Activated CD8-positive, alpha-beta T cell treated with anti-CD3 and anti-CD28 coated beads for 36 hours (primary cell): Measurements from ENCODE around the gene GIGYF1. TPM values are rescaled to one million over a fixed set of nuclear protein-coding genes. Genes with fewer than 3 reads are reported as not detected.
"Not testable (repeated sequence)": the region's sequence is repeated elsewhere in the genome, so short reads cannot be mapped to it uniquely, and the experiment has no call there.

Experiments used
- ATAC-seq: fragments of 200-7000 bp; cut with Tn5 transposase; one replicate; pipeline ENCODE4 v1.10.0; 2021; ENCODE audit warnings: mild to moderate bottlenecking, moderate library complexity
- CTCF ChIA-PET: fragments of 350-600 bp; sonication (Branson Sonifier 250); formaldehyde crosslinking; loops from one replicate; lab custom pipeline; 2021; ENCODE audit warnings: antibody characterized with exemption; lab: Charles Lee
- POLR2A ChIA-PET: fragments of 350-600 bp; sonication (Branson Sonifier 250); formaldehyde crosslinking; loops from one replicate; lab custom pipeline; 2021; ENCODE audit warnings: antibody characterized with exemption; lab: Charles Lee
- DNase-seq: peaks from one replicate; pipeline ENCODE4 v3.0.0-alpha.2; 2020
- H3K27ac Mint-ChIP-seq: one replicate; pipeline ENCODE4 v1.8.0; 2021; ENCODE audit warnings: mild to moderate bottlenecking, mixed read lengths
- H3K27me3 Mint-ChIP-seq: one replicate; pipeline ENCODE4 v1.8.0; 2021; ENCODE audit warnings: mixed read lengths
- H3K36me3 Mint-ChIP-seq: one replicate; pipeline ENCODE4 v1.8.0; 2021; ENCODE audit warnings: low read depth, mixed read lengths
- H3K4me1 Mint-ChIP-seq: one replicate; pipeline ENCODE4 v1.8.0; 2021; ENCODE audit warnings: low read depth, mixed read lengths
- H3K4me3 Mint-ChIP-seq: one replicate; pipeline ENCODE4 v1.8.0; 2021; ENCODE audit warnings: mild to moderate bottlenecking, moderate library complexity, mixed read lengths
- H3K9me3 Mint-ChIP-seq: one replicate; pipeline ENCODE4 v1.8.0; 2021; ENCODE audit warnings: mixed read lengths
- intact Hi-C: fragments of 100-400 bp; cut with micrococcal nuclease; formaldehyde crosslinking; loops from one replicate; pipeline ENCODE4 v1.10.0; 2022
- total RNA-seq, 2 experiments: library from RNA; stranded (reverse); gene quantifications; one replicate each; pipeline ENCODE4 v1.2.3, GENCODE V29; 2021
- TF ChIP-seq, protein P1 (sequence below): fragments of 200-600 bp; IDR thresholded peaks from one replicate; pipeline ENCODE4 v1.8.0; 2022; ENCODE audit warnings: antibody characterized with exemption, mild to moderate bottlenecking

GIGYF1 gene
- total RNA-seq, 2 experiments from 2014 or later = 36.9 to 41.5 TPM

DNA sequence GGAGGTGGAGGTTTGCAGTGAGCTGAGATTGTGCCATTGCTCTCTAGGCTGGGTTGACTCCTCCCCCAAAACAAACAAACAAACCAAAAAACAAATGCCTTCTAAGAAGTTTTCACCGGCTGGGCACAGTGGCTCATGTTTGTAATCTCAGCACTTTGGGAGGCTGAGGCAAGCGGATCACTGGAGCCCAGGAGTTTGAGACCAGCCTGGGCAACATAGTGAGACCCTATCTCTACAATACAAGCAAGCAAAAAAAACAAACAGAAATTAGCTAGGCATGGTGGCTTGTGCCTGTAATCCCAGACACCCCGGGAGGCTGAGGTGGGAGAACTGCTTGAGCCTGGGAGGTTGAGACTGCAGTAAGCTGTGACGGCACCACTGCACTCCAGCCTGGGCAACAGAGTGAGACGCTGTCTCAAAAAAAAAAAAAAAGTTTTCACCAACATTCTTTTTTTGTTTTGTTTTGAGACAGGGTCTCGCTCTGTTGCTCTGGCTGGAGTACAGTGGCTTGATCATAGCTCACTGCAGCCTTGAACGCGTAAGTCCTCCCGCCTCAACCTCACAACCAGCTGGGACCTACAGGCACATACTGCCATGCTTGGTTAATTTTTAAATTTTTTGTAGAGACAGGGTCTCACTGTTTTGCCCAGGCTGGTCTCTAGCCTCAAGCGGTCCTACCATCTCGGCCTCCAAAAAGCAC is 38.0 kb upstream of the GIGYF1 start:
- Mint-ChIP-seq H3K27ac (no peak overlapping the region), H3K4me3 (no peak overlapping the region), H3K4me1 (no peaks in the 10 kb centered on the region), H3K27me3 (peaks cover 5% of the 10 kb centered on the region), H3K9me3 (no peaks in the 10 kb centered on the region), H3K36me3 (no peaks in the 10 kb centered on the region)
- intact Hi-C loops = no loop called here
- POLR2A ChIA-PET = interaction anchor here (0.9 kb wide), 1 partner anchor 11 kb away, joined by 3 read pairs; no protein-coding TSS in a partner anchor
- DNase-seq (no peak), ATAC-seq (no peak)
- CTCF ChIA-PET = interaction anchor here (0.9 to 1.3 kb wide), 2 partner anchors 27 to 120 kb away, joined by 3 read pairs; partner anchors contain the start of gene SLC12A9
- TF ChIP-seq, protein P1, sequence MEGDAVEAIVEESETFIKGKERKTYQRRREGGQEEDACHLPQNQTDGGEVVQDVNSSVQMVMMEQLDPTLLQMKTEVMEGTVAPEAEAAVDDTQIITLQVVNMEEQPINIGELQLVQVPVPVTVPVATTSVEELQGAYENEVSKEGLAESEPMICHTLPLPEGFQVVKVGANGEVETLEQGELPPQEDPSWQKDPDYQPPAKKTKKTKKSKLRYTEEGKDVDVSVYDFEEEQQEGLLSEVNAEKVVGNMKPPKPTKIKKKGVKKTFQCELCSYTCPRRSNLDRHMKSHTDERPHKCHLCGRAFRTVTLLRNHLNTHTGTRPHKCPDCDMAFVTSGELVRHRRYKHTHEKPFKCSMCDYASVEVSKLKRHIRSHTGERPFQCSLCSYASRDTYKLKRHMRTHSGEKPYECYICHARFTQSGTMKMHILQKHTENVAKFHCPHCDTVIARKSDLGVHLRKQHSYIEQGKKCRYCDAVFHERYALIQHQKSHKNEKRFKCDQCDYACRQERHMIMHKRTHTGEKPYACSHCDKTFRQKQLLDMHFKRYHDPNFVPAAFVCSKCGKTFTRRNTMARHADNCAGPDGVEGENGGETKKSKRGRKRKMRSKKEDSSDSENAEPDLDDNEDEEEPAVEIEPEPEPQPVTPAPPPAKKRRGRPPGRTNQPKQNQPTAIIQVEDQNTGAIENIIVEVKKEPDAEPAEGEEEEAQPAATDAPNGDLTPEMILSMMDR = no peak

DNA sequence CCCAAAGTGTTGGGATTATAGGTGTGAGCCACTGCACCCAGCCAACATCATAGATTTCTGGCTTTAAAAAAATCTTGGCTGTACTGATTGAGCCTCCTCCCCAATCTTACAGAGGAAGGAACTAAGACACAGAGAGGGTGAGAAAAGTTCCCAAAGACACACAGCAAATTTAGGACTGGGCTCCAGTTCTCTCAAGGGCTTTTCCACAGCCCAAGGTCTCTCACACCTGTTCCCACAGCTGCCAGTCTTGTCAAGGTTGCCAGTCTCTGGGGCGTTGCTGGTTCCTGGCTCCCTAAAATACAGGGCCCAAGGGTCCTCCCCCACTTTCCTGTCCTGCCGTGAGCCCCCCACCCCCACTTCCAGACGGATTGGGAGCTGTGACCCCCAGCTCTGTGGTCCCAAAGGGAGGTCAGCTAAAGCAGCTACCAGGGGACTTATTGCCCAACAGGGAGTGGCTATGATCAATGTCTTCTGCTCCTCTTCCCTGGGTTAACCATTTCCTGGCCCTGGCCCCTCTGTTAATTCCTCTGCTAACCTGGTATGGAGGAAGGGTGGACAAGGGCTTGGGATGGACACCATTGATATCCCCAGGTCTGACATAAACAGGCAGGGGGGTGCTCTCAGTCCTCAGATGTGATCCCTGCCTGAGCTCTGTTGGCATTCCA is 36.2 kb upstream of the GIGYF1 start:
- no peak for DNase-seq
- Mint-ChIP-seq H3K9me3 (no peaks in the 10 kb centered on the region), H3K27ac (no peak overlapping the region), H3K36me3 (no peaks in the 10 kb centered on the region), H3K27me3 (peaks cover 5% of the 10 kb centered on the region), H3K4me1 (peaks cover under 1% of the 10 kb centered on the region), H3K4me3 (no peak overlapping the region)
- intact Hi-C loops = no loop called here
- POLR2A ChIA-PET = no interaction called here
- CTCF ChIA-PET = no interaction called here
- ATAC-seq = no peak
- TF ChIP-seq, protein P1 = no peak

DNA sequence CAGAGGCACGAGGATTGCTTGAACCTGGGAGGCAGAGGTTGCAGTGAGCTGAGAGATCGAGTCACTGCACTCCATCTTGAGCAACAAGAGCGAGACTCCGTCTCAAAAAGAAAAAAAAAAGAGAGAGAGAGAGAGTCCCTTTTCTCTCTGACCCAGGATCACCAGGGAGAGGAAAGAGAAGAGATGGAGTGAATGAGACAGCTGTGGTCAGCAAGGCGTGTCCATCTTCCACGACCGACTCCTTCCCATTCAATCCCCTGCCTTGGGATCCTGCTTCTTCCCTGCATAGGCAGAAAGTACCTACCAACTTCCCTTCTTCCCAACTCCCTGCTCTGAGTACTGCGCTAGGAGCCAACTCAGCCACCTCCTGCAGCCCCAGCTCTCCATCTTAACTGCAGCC is 34.1 kb upstream of the GIGYF1 start:
- ATAC-seq = no peak
- H3K4me1 Mint-ChIP-seq = peaks cover 2% of the 10 kb centered on the region
- TF ChIP-seq, protein P1 = no peak
- POLR2A ChIA-PET = no interaction called here
- H3K9me3 Mint-ChIP-seq = no peaks in the 10 kb centered on the region
- H3K27ac Mint-ChIP-seq = no peak overlapping the region
- peaks cover 5% of the 10 kb centered on the region for H3K27me3 Mint-ChIP-seq
- no peak overlapping the region for H3K4me3 Mint-ChIP-seq
- intact Hi-C loops = no loop called here
- H3K36me3 Mint-ChIP-seq = no peaks in the 10 kb centered on the region
- CTCF ChIA-PET = interaction anchor here (2.2 kb wide), 1 partner anchor 23 kb away, joined by 7 read pairs; the partner anchor contains the start of gene POP7
- no peak for DNase-seq

DNA sequence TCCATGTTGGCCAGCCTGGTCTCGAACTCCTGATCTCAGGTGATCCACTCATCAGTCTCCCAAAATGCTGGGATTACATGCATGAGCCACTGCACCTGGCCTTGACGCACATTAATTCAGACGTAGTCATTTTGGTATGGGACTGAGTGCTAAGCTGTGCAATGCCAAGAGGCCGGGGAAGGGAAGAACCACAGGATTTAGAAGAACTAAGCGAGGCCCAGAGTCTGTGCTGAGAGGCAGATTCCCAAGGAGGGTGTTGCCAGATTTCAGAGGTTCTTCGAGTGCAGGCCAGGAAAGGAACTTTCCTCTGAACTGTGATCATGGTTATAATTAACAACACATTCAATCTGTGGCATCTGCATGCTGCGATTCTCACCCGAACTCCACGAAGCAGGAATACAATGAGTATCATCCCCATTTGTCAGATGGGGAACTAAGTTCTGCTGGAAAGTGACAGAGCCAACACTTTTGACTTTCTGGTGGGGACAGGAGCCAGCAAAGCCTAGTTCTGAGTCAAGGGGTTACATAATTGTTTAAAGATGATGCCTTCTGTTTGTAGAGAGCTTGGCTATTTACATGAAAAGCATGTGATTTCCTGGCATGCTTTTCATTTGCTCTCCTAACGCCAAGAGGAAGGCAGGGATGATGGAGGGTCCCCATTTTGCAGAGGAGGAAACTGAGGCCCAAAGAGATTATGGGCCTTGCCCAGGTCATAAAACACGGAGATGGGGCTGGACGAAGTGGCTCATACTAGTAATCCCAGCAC is 33.1 kb upstream of the GIGYF1 start:
- no peak overlapping the region for H3K4me3 Mint-ChIP-seq
- peaks cover 12% of the 10 kb centered on the region for H3K27me3 Mint-ChIP-seq
- CTCF ChIA-PET = interaction anchor here (0.7 to 2.9 kb wide), 7 partner anchors 22 to 162 kb away, joined by 3 to 11 read pairs (median 7); partner anchors contain the start of genes POP7 and SLC12A9
- TF ChIP-seq, protein P1 = no peak
- no peaks in the 10 kb centered on the region for H3K36me3 Mint-ChIP-seq
- no peak overlapping the region for H3K27ac Mint-ChIP-seq
- no peaks in the 10 kb centered on the region for H3K9me3 Mint-ChIP-seq
- peaks cover 2% of the 10 kb centered on the region for H3K4me1 Mint-ChIP-seq
- intact Hi-C loops = no loop called here
- POLR2A ChIA-PET = no interaction called here
- DNase-seq = no peak
- no peak for ATAC-seq

DNA sequence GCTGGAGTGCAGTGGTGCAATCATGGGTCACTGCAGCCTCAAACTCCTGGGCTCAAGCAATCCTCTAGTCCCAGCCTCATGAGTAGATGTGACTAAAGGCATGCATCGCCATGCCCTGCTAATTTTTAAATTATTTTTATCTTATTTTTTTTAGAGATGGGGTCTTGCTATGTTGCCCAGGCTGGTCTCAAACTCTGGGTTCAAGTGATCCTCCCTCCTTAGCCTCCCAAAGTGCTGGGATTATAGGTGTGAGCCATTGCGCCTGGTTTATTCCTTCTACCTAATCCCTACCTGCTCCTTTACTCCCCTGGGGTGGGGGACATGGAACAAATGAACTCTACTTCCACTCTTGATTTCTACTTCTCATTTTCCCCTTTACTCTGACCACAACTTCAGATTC is 30.3 kb upstream of the GIGYF1 start:
- DNase-seq, H3K4me3 Mint-ChIP-seq, H3K36me3 Mint-ChIP-seq, H3K4me1 Mint-ChIP-seq, ATAC-seq, H3K9me3 Mint-ChIP-seq, H3K27ac Mint-ChIP-seq, intact Hi-C loops: not testable (repeated sequence)
- peaks cover 35% of the 10 kb centered on the region for H3K27me3 Mint-ChIP-seq
- ChIA-PET POLR2A (interaction anchor here (1.0 kb wide), 1 partner anchor 13 kb away, joined by 3 read pairs; no protein-coding TSS in a partner anchor), CTCF (interaction anchor here (0.9 to 5.7 kb wide), 10 partner anchors 8 to 254 kb away, joined by 3 to 71 read pairs (median 10); partner anchors contain the start of genes FBXO24, LRCH4, POP7 and SLC12A9)
